Heart left ventricle (tissue), 13 donors: ENCODE measurements around the gene TSR2.

ENCODE experiments used
- CTCF ChIP-seq, 12 donors: fragments of 200-600 bp; sonication (generic) in 4 of 12; IDR thresholded peaks; one replicate each; pipeline versions ENCODE4 v1.5.0 to v1.8.0; 2018 to 2022; ENCODE audit warnings: antibody characterized with exemption in 12 of 12, mild to moderate bottlenecking in 5 of 12
- POLR2A ChIP-seq, 2 donors: fragments of 450-650 bp; IDR thresholded peaks; one replicate each; pipeline ENCODE4 v1.6.1; 2017; ENCODE audit warnings: antibody characterized with exemption in 2 of 2, mild to moderate bottlenecking in 2 of 2, moderate library complexity in 2 of 2
- donor health status: ischemic (EF 13 %, LVEDD 7.1; RV severe dilation, severe dysfunction).
- donor health status: DM: no; HTN: yes; CAD: no.
- donor health status: DM: no; HTN: no; CAD: no.
- donor health status: ischemic (EF 25% LVEDD 6.9; RV normal size, moderate dysfunction).
- donor health status: ischemic (EF 25% LVEDD 5.7; RV mildly dilated, moderate dysfunction).
- donor health status: ischemic (EF 35%, LVEDD 5.7; RV mildly dilated, moderate dysfunction).
- donor health status: nonischemic (EF 11% LVEDD 7.7; RV severe dilation, severe dysfunction).
- donor health status: DM: yes; HTN: yes; CAD: no.
- donor health status: PGD.
- donor health status: ischemic (EF 29% LVEDD 5.4; RV normal size, mild dysfunction).
- donor health status: nonischemic (EF 23%, LVEDD 6.1; RV moderate dilation, normal function).

GRCh38 chrX:54442790-54443189 lies 2.6 kb downstream of the TSR2 start:
- TF ChIP-seq CTCF (IDR thresholded peaks at IDR 0.05), result no peak
- no peak for TF ChIP-seq POLR2A (IDR thresholded peaks at IDR 0.05)
